Esophagus muscularis mucosa (tissue), 3 donors: ENCODE data around the gene ABCC6.

Source experiments
- POLR2A ChIP-seq: fragments of 450-650 bp; IDR thresholded peaks from one replicate; pipeline ENCODE4 v1.6.1; 2017; ENCODE audit warnings: antibody characterized with exemption, moderate library complexity, mild to moderate bottlenecking, low read depth
- POLR2AphosphoS5 ChIP-seq, 2 donors: sonication (generic); formaldehyde crosslinking; IDR thresholded peaks; one replicate each; pipeline ENCODE4 v1.6.1; 2017; ENCODE audit warnings: antibody characterized with exemption in 2 of 2
- TF ChIP-seq, protein P1 (sequence below), 3 experiments: fragments of 200-600 bp in 2 of 3; fragments of 450-650 bp in 1 of 3; sonication (generic) in 2 of 3; IDR thresholded peaks; one replicate each; pipeline ENCODE4 v1.5.1; 2017 to 2019; ENCODE audit warnings: antibody characterized with exemption in 3 of 3, mild to moderate bottlenecking in 2 of 3, moderate library complexity in 1 of 3

DNA sequence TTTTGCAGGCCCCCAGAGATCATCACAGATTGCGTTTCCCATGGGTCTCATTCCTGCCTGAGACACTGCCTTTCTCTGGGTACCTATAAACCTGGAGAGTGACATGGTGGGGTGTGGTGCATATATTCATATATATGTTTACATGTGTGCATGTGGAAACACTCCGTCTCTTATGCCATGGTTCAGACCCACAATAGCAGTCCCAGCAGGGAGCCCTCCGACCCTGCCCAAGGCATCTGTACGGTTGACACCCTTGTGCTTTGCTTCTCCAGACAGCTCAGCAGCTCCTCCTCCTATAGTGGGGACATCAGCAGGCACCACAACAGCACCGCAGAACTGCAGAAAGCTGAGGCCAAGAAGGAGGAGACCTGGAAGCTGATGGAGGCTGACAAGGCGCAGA, 116.8 kb downstream of the ABCC6 start:
- TF ChIP-seq POLR2A (no peak), POLR2AphosphoS5 (IDR thresholded peaks at IDR 0.05) (no peak)
- TF ChIP-seq, protein P1, sequence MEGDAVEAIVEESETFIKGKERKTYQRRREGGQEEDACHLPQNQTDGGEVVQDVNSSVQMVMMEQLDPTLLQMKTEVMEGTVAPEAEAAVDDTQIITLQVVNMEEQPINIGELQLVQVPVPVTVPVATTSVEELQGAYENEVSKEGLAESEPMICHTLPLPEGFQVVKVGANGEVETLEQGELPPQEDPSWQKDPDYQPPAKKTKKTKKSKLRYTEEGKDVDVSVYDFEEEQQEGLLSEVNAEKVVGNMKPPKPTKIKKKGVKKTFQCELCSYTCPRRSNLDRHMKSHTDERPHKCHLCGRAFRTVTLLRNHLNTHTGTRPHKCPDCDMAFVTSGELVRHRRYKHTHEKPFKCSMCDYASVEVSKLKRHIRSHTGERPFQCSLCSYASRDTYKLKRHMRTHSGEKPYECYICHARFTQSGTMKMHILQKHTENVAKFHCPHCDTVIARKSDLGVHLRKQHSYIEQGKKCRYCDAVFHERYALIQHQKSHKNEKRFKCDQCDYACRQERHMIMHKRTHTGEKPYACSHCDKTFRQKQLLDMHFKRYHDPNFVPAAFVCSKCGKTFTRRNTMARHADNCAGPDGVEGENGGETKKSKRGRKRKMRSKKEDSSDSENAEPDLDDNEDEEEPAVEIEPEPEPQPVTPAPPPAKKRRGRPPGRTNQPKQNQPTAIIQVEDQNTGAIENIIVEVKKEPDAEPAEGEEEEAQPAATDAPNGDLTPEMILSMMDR (IDR thresholded peaks at IDR 0.05): no peak
